Right cardiac atrium (tissue), 5 donors: ENCODE results near the gene NKAIN4. TPM values are rescaled to one million over a fixed set of nuclear protein-coding genes. Genes with fewer than 3 reads are reported as not detected.

Experiments
- ATAC-seq, 2 donors: fragments of 200-7000 bp; cut with Tn5 transposase; one replicate each; pipeline versions ENCODE4 v1.8.0 to v1.9.1; 2020; ENCODE audit warnings: moderate library complexity in 2 of 2, mild to moderate bottlenecking in 1 of 2
- DNase-seq, 3 donors: peaks; one replicate each; pipeline ENCODE4 v3.0.0-alpha.2; 2020
- H3K27ac ChIP-seq: one replicate; pipeline ENCODE4 v1.5.1; 2013; ENCODE audit warnings: mild to moderate bottlenecking, low read length, control low read depth, moderate library complexity
- H3K27me3 ChIP-seq: one replicate; pipeline ENCODE4 v1.6.1; 2013; ENCODE audit not compliant: control insufficient read depth, insufficient read depth
- H3K4me1 ChIP-seq: one replicate; pipeline ENCODE4 v1.6.1; 2013; ENCODE audit warnings: low read length; ENCODE audit not compliant: control insufficient read depth, insufficient read depth
- H3K4me3 ChIP-seq: one replicate; pipeline ENCODE4 v1.5.1; 2013; ENCODE audit warnings: low read length, control low read depth
- H3K9me3 ChIP-seq: one replicate; pipeline ENCODE4 v1.6.1; 2013; ENCODE audit warnings: low read length; ENCODE audit not compliant: control insufficient read depth
- WGBS: extraction: QIAGEN DNeasy Blood & Tissue Kit; methylation state at CpG from one replicate; pipeline ENCODE4 v1.1.7; 2013; 5-methylcytosine and 5-hydroxymethylcytosine counted together
- intact Hi-C, 4 donors: fragments of 100-400 bp; cut with DNase I; formaldehyde crosslinking; loops; one replicate each; pipeline versions ENCODE4 v1.11.0 to v1.14.0; 2022 to 2023
- polyA plus RNA-seq: library from polyadenylated mRNA; stranded (reverse); fragments of 200-250 nt; gene quantifications from one replicate; pipeline ENCODE4 v1.2.3, GENCODE V29; 2013
- total RNA-seq, 4 donors: library from RNA; stranded (reverse); fragmentation: NEBNext Ultra II Directional; extraction: Animal tissue kit (Norgen Biotek cat#: 25700); gene quantifications; one replicate each; pipeline ENCODE4 v1.2.1, GENCODE V29; 2021
- donor health status: healthy with polysubstance abuse.
- donor health status: DM: no; HTN: yes; CAD: no.
- donor health status: DM: no; HTN: no; CAD: no.
- donor health status: DM: no; HTN: yes; CAD: no; lungs with severe emphysema.
- donor health status: DM: yes; HTN: yes; CAD: no.

NKAIN4 gene
- total and polyA plus RNA-seq, 5 donors = not detected

- 83% methylated on average over 21 of the region's 21 CpGs for WGBS
- no peaks in the 10 kb centered on the region for H3K27me3 ChIP-seq
- H3K27ac ChIP-seq = no peak overlapping the region
- H3K9me3 ChIP-seq = no peaks in the 10 kb centered on the region
- no peaks in the 10 kb centered on the region for H3K4me1 ChIP-seq
- no peak overlapping the region for H3K4me3 ChIP-seq
- DNase-seq (no peak), ATAC-seq (no peak)
- intact Hi-C loops = no loop called here
Measured at GRCh38 chr20:63242736-63243135, 11.5 kb downstream of the NKAIN4 start.

GRCh38 chr20:63241272-63241671 is 13.0 kb downstream of the NKAIN4 start:
- Histone ChIP-seq H3K4me1 (no peaks in the 10 kb centered on the region), H3K4me3 (no peak overlapping the region), H3K27me3 (no peaks in the 10 kb centered on the region), H3K27ac (no peak overlapping the region), H3K9me3 (no peaks in the 10 kb centered on the region)
- intact Hi-C loops = no loop called here
- WGBS = 57% methylated on average over 11 of the region's 11 CpGs
- DNase-seq = no peak
- no peak for ATAC-seq

- H3K27ac ChIP-seq = no peak overlapping the region
- intact Hi-C loops = no loop called here
- no peak overlapping the region for H3K4me3 ChIP-seq
- no peaks in the 10 kb centered on the region for H3K4me1 ChIP-seq
- no peaks in the 10 kb centered on the region for H3K9me3 ChIP-seq
- WGBS = 83% methylated on average over 11 of the region's 11 CpGs
- no peaks in the 10 kb centered on the region for H3K27me3 ChIP-seq
- no peak for ATAC-seq
- no peak for DNase-seq
Measured at GRCh38 chr20:63240004-63240403, 14.3 kb downstream of the NKAIN4 start.

GRCh38 chr20:63239431-63239830 is 14.8 kb downstream of the NKAIN4 start:
- DNase-seq (no peak), ATAC-seq (no peak)
- WGBS = 88% methylated on average over 30 of the region's 30 CpGs
- H3K4me3 ChIP-seq = no peak overlapping the region
- H3K4me1 ChIP-seq = no peaks in the 10 kb centered on the region
- H3K9me3 ChIP-seq = no peaks in the 10 kb centered on the region
- intact Hi-C loops = no loop called here
- no peak overlapping the region for H3K27ac ChIP-seq
- no peaks in the 10 kb centered on the region for H3K27me3 ChIP-seq

GRCh38 chr20:63238514-63239125 is 15.6 kb downstream of the NKAIN4 start:
- no peak for ATAC-seq
- intact Hi-C loops = no loop called here
- no peaks in the 10 kb centered on the region for H3K27me3 ChIP-seq
- DNase-seq = no peak
- H3K9me3 ChIP-seq = no peaks in the 10 kb centered on the region
- H3K4me1 ChIP-seq = no peaks in the 10 kb centered on the region
- no peak overlapping the region for H3K27ac ChIP-seq
- no peak overlapping the region for H3K4me3 ChIP-seq
- WGBS = 41% methylated on average over 16 of the region's 16 CpGs

GRCh38 chr20:63238031-63238430 is 16.2 kb downstream of the NKAIN4 start:
- no peaks in the 10 kb centered on the region for H3K27me3 ChIP-seq
- intact Hi-C loops = no loop called here
- no peaks in the 10 kb centered on the region for H3K4me1 ChIP-seq
- no peak for DNase-seq
- no peak overlapping the region for H3K4me3 ChIP-seq
- H3K9me3 ChIP-seq = no peaks in the 10 kb centered on the region
- ATAC-seq = no peak
- no peak overlapping the region for H3K27ac ChIP-seq
- 81% methylated on average over 10 of the region's 10 CpGs for WGBS

GRCh38 chr20:63236116-63236837 is 18.0 kb downstream of the NKAIN4 start:
- ATAC-seq (no peak), DNase-seq (peak in 1 of 3 donors; percentile 51)
- Histone ChIP-seq H3K27me3 (no peaks in the 10 kb centered on the region), H3K27ac (no peak overlapping the region), H3K4me1 (no peaks in the 10 kb centered on the region), H3K9me3 (no peaks in the 10 kb centered on the region), H3K4me3 (no peak overlapping the region)
- intact Hi-C loops = no loop called here
- 80% methylated on average over 26 of the region's 26 CpGs for WGBS

DNA sequence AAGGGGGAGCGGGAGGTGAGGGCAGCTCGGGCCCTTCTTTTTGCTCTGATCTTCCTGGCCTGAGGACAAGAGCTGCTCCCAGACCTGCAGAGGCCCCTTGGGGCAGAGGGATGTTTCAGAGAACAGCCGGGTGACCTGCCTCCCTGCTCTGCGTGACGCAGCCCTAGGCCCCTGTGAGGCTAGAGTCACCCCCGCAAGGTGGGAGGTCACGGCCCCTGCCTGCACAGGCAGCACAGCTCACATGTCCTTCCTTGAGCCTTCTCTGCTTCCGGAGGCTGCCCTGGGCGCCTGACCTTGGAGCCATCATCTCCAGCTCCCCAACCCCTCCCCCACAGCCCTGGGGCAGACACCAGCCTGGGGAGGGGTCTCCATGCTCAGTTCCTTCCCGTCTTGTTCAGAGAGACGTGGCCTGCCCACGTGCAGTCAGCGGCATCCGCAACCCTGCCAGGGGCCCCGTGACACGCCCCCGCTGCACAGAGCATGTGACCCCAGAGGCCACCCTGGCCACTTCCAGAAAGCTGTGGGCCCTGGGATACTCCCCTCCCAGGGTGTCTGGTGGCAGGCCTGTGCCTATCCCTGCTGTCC is 18.8 kb downstream of the NKAIN4 start, which contains the start of gene BIRC7:
BIRC7 (plus strand) TSS at position 507 of the 585 bp plus-strand sequence. CDS start 192 bp downstream, outside the sequence.
- 49% methylated on average over 17 of the region's 17 CpGs for WGBS
- intact Hi-C loops = no loop called here
- Histone ChIP-seq H3K27ac (no peak within 1 kb of the TSS), H3K9me3 (no peaks in the 10 kb centered on the region), H3K4me3 (no peak within 1 kb of the TSS), H3K27me3 (no peaks in the 10 kb centered on the region), H3K4me1 (no peaks in the 10 kb centered on the region)
- ATAC-seq (no peak), DNase-seq (peak in 2 of 3 donors; percentile 38 to 40)

DNA sequence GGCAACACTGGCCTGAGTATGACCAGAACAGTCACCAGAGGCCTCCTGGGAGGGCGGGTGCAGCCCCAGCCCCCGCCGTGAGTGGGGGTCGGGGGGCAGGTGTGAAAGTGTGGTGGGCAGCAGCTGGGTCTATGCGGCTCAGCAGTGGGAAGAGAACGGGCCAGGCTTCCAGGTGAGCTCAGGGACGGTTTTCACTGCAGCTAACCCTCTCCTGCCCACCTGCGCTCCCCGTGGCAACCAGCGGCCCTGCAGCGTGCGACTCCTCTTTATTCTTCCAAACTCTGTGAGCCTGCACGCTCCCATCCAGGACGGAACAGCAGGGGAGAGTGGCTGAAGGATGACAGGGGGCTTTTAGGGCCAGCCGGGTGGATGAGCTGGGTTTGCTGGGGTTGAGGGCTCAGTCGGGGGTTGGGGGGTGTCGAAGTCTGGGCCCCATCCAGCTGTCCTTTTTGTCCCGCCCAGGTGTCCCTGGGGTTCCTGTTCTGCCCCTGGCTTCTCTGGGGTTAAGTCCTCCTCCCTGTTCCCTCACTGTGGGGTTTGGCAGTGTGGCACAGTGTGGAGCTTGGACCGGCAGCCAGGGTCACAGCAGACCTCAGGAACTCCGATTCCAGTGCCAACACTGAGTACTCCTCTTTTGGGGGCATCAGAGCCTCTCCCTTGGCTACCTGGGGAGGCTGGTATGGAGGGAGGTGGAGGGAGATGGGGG is 19.4 kb downstream of the NKAIN4 start:
- Histone ChIP-seq H3K27ac (no peak overlapping the region), H3K9me3 (no peaks in the 10 kb centered on the region), H3K4me3 (no peak overlapping the region), H3K4me1 (no peaks in the 10 kb centered on the region), H3K27me3 (no peaks in the 10 kb centered on the region)
- intact Hi-C loops = no loop called here
- WGBS = 17% methylated on average over 20 of the region's 20 CpGs
- ATAC-seq (no peak), DNase-seq (peak in 1 of 3 donors; percentile 55)

- no peaks in the 10 kb centered on the region for H3K27me3 ChIP-seq
- no peak overlapping the region for H3K4me3 ChIP-seq
- H3K4me1 ChIP-seq = no peaks in the 10 kb centered on the region
- 84% methylated on average over 17 of the region's 17 CpGs for WGBS
- ATAC-seq = no peak
- intact Hi-C loops = no loop called here
- no peak overlapping the region for H3K27ac ChIP-seq
- no peaks in the 10 kb centered on the region for H3K9me3 ChIP-seq
- DNase-seq = peak in 2 of 3 donors; percentile 22 to 38
Measured at GRCh38 chr20:63233924-63234323, 20.3 kb downstream of the NKAIN4 start.

- Histone ChIP-seq H3K9me3 (no peaks in the 10 kb centered on the region), H3K4me1 (no peaks in the 10 kb centered on the region), H3K27me3 (no peaks in the 10 kb centered on the region), H3K4me3 (no peak overlapping the region), H3K27ac (no peak overlapping the region)
- intact Hi-C loops = no loop called here
- WGBS = 73% methylated on average over 3 of the region's 3 CpGs
- no peak for ATAC-seq
- no peak for DNase-seq
Measured at GRCh38 chr20:63233061-63233344, 21.3 kb downstream of the NKAIN4 start.
